Measurements from ENCODE around the gene CRISPLD2. TPM values are rescaled to one million over a fixed set of nuclear protein-coding genes. Genes with fewer than 3 reads are reported as not detected.

CRISPLD2 gene
- total and polyA plus RNA-seq, 9 of the 15 experiments (the other 6 are each of a cell fraction or from before 2014, with no cell fraction given) = 0.03 to 0.24 (median 0.04) TPM; not detected in 4

DNA sequence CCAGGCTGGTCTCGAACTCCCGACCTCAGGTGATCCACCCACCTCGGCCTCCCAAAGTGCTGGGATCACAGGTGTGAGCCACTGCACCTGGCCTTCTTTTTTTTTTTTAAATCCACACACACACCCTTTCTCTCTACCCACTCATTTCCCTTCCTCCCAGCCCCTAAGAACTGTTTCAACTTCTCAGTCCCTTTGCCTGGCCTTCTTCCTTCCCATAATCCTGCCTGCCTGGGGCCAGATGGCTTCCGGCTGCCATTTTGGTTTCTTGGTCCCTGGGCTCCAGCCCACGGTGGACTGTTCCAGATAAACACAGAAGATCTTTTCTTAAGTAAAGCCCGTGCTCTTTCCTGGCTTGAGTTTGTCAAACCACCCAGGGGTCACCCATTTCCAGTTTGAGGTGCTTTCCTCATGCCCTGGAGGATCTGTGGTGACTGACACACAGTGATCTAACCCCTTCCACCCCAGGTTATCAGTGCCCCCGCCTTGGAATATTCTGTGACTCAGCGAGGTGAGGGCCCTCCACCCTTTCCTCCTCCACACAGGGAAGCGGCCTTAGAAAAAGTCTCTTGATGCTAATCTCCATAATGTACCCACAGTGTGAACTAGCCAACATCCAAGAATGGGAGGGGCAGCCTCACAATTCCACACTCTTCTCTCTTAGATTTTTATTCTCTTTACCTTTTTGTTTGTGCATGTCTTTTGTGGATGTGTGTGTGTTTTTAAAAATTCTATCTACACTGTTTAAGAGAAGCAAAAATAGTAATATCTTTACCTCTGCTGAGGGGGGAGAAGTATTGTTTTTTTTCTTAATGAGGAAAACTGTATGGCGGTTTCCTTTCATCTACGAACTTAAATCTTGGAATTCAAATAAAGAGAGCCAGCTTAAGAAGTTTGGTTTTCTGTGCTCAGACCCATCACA, 60.0 kb downstream of the CRISPLD2 start (continued):
- TF ChIP-seq HMG20A (CRISPR knock-in tag; conservative IDR thresholded peaks at IDR 0.05) (no peak), STAT5A (IDR thresholded peaks at IDR 0.05; ENCODE audit: borderline replicate concordance, low read length) (peak; percentile 47; the same call in 1 of the 2 replicates), ZNF696 (CRISPR knock-in tag; conservative IDR thresholded peaks at IDR 0.05) (no peak), POLR2AphosphoS2 (IDR thresholded peaks at IDR 0.05; ENCODE audit: low read length) (no peak), HCFC1 (IDR thresholded peaks at IDR 0.05; ENCODE audit: low read depth, low read length) (peak; percentile 12; the same call in 1 of the 2 replicates), ZFP36 (IDR thresholded peaks at IDR 0.05; ENCODE audit: low read depth, low read length, partially characterized antibody) (peak; percentile 42), RBBP5 (IDR thresholded peaks at IDR 0.05; ENCODE audit: borderline replicate concordance, insufficient read depth, low read length, poor library complexity, severe bottlenecking) (peak; percentile 42), HOXB6 (CRISPR knock-in tag; IDR thresholded peaks at IDR 0.05; ENCODE audit: borderline replicate concordance) (no peak), PRMT5 (CRISPR knock-in tag; IDR thresholded peaks at IDR 0.05) (no peak), ZNF444 (CRISPR knock-in tag; IDR thresholded peaks at IDR 0.05) (no peak; the same call in 1 of the 2 replicates)
- TF ChIP-seq, protein P1, sequence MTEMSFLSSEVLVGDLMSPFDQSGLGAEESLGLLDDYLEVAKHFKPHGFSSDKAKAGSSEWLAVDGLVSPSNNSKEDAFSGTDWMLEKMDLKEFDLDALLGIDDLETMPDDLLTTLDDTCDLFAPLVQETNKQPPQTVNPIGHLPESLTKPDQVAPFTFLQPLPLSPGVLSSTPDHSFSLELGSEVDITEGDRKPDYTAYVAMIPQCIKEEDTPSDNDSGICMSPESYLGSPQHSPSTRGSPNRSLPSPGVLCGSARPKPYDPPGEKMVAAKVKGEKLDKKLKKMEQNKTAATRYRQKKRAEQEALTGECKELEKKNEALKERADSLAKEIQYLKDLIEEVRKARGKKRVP (CRISPR knock-in tag; IDR thresholded peaks at IDR 0.05) = no peak
- TF ChIP-seq, protein P2, sequence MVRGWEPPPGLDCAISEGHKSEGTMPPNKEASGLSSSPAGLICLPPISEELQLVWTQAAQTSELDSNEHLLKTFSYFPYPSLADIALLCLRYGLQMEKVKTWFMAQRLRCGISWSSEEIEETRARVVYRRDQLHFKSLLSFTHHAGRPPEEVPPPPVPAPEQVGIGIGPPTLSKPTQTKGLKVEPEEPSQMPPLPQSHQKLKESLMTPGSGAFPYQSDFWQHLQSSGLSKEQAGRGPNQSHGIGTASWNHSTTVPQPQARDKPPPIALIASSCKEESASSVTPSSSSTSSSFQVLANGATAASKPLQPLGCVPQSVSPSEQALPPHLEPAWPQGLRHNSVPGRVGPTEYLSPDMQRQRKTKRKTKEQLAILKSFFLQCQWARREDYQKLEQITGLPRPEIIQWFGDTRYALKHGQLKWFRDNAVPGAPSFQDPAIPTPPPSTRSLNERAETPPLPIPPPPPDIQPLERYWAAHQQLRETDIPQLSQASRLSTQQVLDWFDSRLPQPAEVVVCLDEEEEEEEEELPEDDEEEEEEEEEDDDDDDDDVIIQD (CRISPR knock-in tag; IDR thresholded peaks at IDR 0.05) = no peak
- TF ChIP-seq, protein P3, sequence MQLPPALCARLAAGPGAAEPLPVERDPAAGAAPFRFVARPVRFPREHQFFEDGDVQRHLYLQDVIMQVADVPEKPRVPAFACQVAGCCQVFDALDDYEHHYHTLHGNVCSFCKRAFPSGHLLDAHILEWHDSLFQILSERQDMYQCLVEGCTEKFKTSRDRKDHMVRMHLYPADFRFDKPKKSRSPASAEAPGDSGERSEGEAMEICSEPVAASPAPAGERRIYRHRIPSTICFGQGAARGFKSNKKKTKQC (CRISPR knock-in tag; IDR thresholded peaks at IDR 0.05) = no peak
- TF ChIP-seq, protein P4, sequence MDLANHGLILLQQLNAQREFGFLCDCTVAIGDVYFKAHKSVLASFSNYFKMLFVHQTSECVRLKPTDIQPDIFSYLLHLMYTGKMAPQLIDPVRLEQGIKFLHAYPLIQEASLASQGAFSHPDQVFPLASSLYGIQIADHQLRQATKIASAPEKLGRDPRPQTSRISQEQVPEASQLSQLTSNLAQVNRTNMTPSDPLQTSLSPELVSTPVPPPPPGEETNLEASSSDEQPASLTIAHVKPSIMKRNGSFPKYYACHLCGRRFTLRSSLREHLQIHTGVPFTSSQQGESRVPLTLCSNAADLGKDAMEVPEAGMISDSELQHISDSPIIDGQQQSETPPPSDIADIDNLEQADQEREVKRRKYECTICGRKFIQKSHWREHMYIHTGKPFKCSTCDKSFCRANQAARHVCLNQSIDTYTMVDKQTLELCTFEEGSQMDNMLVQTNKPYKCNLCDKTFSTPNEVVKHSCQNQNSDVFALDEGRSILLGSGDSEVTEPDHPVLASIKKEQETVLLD (IDR thresholded peaks at IDR 0.05) = peak; percentile 75; the same call in 1 of the 2 replicates
